Vagina (tissue), 2 donors: Measurements from ENCODE around the gene PRDM15.

ENCODE experiments used
- POLR2A ChIP-seq, 2 donors: fragments of 450-650 bp; IDR thresholded peaks; one replicate each; pipeline ENCODE4 v1.6.1; 2017; ENCODE audit warnings: antibody characterized with exemption in 2 of 2, mild to moderate bottlenecking in 2 of 2, moderate library complexity in 2 of 2
- POLR2AphosphoS5 ChIP-seq, 2 donors: sonication (generic); formaldehyde crosslinking; IDR thresholded peaks; one replicate each; pipeline ENCODE4 v1.9.0; 2017; ENCODE audit warnings: antibody characterized with exemption in 2 of 2, mild to moderate bottlenecking in 2 of 2, low read depth in 1 of 2; ENCODE audit not compliant: insufficient read depth in 1 of 2
- TF ChIP-seq, protein P1 (sequence below), 3 experiments: fragments of 450-650 bp in 2 of 3; fragments of 200-600 bp in 1 of 3; sonication (generic) in 1 of 3; IDR thresholded peaks; one replicate each; pipeline ENCODE4 v1.5.1; 2017 to 2019; ENCODE audit warnings: antibody characterized with exemption in 3 of 3, mild to moderate bottlenecking in 2 of 3, moderate library complexity in 2 of 3

DNA sequence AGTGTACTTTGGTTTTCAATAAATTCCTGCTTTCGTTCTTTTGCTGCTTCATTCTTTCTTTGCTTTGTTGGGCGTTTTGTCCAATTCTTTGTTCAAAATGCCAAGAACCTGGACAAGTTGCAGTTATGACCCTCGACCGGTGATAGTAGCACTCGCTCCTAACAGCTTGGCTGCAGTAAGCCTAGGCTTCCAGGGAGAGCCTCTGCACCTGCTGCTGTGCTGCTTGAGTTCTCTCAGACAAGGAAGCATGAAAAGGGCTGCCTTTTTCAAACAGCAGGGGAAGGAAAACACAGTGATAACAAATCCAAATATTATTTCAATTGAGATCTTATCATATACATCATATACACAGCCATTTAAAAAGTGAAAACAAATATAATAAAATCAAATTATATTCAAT lies 99.5 kb downstream of the PRDM15 start:
- TF ChIP-seq, protein P1, sequence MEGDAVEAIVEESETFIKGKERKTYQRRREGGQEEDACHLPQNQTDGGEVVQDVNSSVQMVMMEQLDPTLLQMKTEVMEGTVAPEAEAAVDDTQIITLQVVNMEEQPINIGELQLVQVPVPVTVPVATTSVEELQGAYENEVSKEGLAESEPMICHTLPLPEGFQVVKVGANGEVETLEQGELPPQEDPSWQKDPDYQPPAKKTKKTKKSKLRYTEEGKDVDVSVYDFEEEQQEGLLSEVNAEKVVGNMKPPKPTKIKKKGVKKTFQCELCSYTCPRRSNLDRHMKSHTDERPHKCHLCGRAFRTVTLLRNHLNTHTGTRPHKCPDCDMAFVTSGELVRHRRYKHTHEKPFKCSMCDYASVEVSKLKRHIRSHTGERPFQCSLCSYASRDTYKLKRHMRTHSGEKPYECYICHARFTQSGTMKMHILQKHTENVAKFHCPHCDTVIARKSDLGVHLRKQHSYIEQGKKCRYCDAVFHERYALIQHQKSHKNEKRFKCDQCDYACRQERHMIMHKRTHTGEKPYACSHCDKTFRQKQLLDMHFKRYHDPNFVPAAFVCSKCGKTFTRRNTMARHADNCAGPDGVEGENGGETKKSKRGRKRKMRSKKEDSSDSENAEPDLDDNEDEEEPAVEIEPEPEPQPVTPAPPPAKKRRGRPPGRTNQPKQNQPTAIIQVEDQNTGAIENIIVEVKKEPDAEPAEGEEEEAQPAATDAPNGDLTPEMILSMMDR (IDR thresholded peaks at IDR 0.05), result no peak
- TF ChIP-seq POLR2A (IDR thresholded peaks at IDR 0.05), result no peak
- no peak for TF ChIP-seq POLR2AphosphoS5 (IDR thresholded peaks at IDR 0.05; ENCODE audit: insufficient read depth in 1 of 2, low read depth in 1 of 2)
